Stimulated activated CD8-positive, alpha-beta memory T cell treated with anti-CD3 and anti-CD28 coated beads, Interleukin-15, amount 100 ng/mL, for 48 hours (primary cell): ENCODE measurements around the gene GOLPH3.
"Not testable (repeated sequence)": the region's sequence is repeated elsewhere in the genome, so short reads cannot be mapped to it uniquely, and the experiment has no call there.

Experiments used
- DNase-seq, 2 donors: peaks; one replicate each; pipeline ENCODE4 v3.0.0-alpha.2; 2020; ENCODE audit warnings: low read depth in 2 of 2

Gene GOLPH3

DNA sequence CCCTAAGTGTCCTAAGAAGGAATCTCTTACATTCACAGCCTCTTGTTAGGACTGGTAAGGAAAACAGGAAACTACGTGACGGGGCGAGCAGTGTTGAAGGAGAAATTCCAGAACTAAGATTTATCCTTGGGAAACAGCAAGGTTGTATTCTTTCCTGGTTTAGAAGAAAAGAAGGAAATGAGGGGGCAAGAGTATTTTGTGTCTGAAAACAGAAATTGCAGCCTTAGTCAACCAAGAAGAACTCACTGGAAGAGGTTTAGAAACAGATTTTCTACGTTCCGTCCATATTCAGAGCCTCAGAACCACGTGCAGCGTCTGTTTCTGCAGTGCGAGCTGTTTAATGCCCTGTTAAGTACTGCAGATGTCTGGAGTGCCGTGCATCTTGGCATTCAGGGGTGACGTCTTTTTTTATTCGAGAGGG, 75.2 kb downstream of the GOLPH3 start:
- DNase-seq = no peak

DNA sequence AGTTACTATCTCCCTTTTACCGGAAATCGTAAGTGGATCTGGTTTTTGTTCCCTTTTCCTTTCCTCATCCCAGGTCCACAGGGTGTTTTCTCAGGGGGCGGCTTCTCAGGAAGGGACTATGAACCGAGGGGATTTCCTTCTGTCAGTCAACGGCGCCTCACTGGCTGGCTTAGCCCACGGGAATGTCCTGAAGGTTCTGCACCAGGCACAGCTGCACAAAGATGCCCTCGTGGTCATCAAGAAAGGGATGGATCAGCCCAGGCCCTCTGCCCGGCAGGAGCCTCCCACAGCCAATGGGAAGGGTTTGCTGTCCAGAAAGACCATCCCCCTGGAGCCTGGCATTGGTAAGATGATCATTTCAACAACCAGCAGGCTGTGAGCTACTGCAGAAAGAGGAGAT, 75.8 kb downstream of the GOLPH3 start:
- no peak for DNase-seq

DNA sequence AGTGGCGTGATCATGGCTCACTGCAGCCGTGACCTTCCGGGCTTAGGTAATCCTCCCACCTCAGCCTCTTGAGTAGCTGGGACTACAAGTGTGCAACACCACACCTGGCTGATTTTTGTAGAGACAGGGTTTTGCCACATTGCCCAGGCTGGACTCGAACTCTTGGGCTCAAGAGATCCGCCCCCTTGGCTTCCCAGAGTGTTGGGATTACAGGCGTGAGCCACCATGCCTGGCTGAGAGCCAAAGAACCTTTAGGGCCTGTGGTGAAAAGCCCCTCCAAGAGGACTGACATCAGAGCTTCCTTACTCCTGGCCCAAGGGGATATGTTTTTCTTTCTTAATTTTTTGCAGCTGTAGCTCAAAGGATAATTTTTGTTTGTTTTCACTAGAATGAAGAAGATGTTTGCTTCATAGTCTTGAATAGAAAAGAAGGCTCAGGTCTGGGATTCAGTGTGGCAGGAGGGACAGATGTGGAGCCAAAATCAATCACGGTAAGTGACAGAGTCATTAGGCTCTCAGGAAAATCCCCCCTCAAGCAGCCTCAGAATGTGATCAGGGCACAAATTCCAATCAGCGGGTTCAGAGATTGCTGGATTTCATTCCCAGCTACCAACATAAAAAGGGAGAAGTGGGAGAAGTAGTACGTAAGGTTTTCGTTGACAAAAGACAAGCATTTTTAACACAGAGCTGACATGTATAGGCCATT, 77.1 kb downstream of the GOLPH3 start:
- DNase-seq = no peak

DNA sequence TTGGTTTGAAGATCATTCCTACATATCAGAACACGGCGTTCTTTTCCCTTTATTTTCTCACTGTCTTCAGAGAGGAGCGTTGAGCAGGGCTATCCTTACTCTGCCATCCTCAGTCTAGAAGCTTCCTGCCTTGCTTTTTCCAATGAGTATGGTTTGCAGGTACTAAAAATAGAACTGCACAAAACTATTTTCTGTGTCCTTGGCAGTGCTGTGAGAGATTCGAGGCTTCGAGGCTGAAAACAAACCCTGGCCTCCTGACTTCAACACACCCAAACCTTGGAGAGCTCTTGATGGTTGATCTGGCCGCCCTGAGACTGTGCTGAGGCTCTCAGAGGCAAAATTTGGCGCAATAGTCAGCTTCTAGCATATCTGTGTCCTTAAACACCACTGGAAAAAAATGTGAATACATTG, 78.9 kb downstream of the GOLPH3 start:
- no peak for DNase-seq

DNA sequence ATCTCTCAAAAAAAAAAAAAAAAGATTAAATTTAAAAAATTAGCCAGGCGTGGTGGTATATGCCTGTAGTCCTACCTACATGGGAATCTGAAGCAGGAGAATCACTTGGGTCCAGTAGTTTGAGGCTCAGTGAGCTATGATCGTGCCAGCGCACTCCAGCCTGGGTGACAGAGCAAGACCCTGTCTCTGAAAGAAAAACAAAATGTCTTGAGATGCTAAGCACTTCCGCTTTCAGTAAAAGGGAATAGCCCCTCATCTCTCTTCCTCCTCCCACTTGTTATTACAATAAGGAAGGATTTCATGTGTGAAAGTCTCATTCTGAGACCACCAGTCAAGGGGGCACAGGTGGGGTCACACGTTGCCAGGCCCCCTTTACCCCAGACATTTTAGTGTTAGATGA, 79.4 kb downstream of the GOLPH3 start:
- DNase-seq = no peak

DNA sequence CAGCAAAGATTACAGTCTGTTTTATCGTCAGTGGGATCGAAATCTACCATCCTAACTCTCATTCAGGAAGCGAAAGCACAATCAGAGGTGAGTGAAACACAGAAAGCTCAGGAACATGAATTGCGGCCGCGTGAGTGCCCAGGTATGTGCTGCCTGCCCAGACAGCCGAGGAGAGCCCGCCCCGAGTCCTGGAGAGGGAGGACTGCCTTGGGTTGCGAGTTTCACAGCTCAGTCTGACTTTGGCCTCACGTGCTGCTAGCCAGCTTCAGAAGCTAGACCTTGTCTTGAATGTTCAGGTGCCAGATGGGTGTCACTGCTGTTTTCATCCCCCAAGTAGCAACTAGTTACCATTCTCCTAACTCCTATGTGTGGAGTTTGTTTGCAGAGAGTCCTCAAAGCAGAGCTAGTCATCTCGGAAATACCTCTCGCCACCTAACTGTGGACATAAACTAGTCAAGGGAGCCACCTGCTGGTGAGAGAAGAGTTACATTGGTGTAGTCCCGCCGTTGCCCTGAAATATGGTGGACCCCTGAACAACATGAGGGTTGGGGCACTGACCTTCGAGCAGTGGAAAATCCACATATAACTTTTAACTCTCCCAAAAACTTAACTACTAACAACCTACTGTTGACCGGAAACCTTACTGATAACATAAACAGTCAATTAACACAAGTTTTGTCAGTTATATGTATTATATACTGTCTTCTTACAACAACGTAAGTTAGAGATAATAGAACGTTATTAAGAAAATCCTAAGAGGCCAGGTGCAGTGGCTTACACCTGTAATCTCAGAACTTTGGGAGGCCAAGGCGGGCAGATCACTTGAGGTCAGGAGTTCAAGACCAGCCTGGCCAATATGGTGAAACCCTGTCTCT, 80.9 kb downstream of the GOLPH3 start:
- DNase-seq = peak; percentile 25 to 50

DNA sequence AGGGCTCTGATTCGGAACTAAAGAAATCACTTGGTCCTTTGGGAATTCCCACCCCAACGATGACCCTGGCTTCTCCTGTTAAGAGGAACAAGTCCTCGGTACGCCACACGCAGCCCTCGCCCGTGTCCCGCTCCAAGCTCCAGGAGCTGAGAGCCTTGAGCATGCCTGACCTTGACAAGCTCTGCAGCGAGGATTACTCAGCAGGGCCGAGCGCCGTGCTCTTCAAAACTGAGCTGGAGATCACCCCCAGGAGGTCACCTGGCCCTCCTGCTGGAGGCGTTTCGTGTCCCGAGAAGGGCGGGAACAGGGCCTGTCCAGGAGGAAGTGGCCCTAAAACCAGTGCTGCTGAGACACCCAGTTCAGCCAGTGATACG, 83.4 kb downstream of the GOLPH3 start:
- DNase-seq = no peak

DNA sequence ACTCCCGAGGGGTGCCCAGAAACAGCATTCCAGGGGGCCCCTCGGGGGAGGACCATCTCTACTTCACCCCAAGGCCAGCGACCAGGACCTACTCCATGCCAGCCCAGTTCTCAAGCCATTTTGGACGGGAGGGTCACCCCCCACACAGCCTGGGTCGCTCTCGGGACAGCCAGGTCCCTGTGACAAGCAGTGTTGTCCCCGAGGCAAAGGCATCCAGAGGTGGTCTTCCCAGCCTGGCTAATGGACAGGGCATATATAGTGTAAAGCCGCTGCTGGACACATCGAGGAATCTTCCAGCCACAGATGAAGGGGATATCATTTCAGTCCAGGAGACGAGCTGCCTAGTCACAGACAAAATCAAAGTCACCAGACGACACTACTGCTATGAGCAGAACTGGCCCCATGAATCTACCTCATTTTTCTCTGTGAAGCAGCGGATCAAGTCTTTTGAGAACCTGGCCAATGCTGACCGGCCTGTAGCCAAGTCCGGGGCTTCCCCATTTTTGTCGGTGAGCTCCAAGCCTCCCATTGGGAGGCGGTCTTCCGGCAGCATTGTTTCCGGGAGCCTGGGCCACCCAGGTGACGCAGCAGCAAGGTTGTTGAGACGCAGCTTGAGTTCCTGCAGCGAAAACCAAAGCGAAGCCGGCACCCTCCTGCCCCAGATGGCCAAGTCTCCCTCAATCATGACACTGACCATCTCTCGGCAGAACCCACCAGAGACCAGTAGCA, 83.9 kb downstream of the GOLPH3 start:
- DNase-seq = no peak

DNA sequence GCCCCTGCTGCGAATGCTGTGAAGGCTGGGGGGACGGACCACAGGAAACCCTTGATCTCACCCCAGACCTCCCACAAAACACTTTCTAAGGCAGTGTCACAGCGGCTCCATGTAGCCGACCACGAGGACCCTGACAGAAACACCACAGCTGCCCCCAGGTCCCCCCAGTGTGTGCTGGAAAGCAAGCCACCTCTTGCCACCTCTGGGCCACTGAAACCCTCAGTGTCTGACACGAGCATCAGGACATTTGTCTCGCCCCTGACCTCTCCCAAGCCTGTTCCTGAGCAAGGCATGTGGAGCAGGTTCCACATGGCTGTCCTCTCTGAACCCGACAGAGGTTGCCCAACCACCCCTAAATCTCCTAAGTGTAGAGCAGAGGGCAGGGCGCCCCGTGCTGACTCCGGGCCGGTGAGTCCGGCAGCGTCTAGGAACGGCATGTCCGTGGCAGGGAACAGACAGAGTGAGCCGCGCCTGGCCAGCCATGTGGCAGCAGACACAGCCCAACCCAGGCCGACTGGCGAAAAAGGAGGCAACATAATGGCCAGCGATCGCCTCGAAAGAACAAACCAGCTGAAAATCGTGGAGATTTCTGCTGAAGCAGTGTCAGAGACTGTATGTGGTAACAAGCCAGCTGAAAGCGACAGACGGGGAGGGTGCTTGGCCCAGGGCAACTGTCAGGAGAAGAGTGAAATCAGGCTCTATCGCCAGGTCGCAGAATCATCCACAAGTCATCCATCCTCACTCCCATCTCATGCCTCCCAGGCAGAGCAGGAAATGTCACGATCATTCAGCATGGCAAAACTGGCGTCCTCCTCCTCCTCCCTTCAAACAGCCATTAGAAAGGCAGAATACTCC, 84.7 kb downstream of the GOLPH3 start:
- no peak for DNase-seq

DNA sequence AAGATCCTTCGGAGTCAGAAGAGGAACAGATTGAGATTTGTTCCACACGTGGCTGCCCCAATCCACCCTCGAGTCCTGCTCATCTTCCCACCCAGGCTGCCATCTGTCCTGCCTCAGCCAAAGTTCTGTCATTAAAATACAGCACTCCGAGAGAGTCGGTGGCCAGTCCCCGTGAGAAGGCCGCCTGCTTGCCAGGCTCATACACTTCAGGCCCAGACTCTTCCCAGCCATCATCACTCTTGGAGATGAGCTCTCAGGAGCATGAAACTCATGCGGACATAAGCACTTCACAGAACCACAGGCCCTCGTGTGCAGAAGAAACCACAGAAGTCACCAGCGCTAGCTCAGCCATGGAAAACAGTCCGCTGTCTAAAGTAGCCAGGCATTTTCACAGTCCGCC, 85.9 kb downstream of the GOLPH3 start:
- no peak for DNase-seq

DNA sequence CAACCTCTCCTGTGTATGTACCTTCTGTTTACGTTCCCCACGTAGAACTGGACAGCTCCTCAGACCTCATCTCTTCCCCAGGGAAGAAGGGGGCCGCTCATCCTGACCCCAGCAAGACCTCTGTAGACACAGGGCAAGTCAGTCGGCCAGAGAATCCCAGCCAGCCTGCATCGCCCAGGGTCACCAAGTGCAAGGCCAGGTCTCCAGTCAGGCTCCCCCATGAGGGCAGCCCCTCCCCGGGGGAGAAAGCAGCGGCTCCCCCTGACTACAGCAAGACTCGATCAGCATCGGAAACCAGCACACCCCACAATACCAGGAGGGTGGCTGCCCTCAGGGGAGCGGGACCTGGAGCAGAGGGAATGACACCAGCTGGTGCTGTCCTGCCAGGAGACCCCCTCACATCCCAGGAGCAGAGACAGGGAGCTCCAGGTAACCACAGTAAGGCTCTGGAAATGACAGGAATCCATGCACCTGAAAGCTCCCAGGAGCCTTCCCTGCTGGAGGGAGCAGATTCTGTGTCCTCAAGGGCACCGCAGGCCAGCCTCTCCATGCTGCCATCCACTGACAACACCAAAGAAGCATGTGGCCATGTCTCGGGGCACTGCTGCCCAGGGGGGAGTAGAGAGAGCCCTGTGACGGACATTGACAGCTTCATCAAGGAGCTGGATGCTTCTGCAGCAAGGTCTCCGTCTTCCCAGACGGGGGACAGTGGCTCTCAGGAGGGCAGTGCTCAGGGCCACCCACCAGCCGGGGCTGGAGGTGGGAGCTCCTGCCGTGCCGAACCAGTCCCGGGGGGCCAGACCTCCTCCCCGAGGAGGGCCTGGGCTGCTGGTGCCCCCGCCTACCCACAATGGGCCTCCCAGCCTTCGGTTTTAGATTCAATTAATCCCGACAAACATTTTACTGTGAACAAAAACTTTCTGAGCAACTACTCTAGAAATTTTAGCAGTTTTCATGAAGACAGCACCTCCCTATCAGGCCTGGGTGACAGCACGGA, 86.7 kb downstream of the GOLPH3 start:
- DNase-seq = no peak

DNA sequence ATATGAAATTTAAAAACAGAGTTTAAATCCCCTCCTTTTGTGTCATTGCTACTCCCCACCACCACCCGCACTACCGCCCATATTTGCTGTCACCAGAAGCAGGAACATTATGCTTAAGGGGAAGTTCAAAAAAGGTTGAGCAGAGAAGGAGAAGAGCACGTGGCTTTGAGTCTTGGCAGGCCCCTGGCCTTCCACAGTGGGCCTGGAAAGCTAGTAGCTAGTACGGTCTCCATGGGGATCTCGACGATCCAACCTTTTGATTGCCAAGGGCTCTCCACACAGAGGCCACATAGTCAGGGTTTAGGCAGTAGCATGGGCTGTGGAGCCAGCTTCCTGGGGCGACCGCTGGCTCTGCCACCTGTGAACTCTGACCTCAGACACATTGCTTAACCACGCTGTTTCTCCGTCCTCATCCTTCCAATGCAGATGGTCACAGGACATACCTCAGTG, 90.1 kb downstream of the GOLPH3 start:
- DNase-seq = no peak

DNA sequence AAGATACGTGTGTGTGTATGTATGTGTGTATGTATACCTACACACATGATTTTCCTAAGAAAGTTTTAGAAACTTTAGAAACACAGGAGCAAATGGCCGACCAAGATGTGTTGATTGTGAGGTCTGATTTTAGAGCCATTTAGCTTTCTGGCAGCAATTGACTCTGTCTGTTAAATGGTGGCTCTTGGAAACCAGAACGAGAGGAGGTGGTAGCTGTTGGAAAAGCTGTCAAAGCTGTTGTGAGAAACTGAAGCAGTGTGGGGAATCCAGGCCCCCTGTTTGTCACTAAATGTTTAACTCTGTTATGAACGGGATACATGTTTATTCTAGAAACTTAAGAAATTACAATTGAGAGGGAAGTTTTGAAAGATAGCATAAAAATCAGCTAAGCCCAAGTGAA, 91.4 kb downstream of the GOLPH3 start:
- DNase-seq = no peak

DNA sequence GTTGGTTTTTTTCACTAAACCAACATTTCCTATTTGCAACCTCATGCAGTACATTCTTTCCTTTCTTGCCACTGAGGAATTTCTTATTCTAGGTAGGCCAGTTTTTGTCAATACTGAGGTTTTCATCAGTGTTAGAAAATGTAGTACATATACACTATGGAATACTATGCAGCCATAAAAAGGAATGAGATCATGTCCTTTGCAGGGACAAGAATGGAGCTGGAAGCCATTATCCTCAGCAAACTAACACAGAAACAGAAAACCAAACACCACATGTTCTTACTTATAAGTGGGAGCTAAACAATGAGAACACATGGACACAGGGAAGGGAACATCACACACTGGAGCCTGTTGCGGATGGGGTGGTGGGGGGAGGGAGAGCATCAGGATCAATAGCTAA, 93.6 kb downstream of the GOLPH3 start:
- not testable (repeated sequence) for DNase-seq

DNA sequence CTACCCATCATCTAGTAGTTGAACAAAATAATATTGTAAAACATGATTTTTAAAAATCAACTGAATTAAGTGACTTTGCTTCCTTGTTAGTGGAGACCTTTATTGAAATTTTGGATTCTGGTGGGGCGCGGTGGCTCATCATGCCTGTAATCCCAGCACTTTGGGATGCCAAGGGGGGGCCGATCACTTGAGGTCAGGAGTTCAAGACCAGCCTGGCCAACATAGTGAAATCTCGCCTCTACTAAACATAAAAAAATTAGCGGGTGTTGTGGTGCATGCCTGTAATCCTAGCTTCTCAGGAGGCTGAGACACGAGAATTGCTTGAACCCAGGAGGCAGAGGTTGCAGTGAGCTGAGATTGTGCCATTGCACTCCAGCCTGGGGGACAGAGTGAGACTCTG, 95.3 kb downstream of the GOLPH3 start:
- DNase-seq = not testable (repeated sequence)

DNA sequence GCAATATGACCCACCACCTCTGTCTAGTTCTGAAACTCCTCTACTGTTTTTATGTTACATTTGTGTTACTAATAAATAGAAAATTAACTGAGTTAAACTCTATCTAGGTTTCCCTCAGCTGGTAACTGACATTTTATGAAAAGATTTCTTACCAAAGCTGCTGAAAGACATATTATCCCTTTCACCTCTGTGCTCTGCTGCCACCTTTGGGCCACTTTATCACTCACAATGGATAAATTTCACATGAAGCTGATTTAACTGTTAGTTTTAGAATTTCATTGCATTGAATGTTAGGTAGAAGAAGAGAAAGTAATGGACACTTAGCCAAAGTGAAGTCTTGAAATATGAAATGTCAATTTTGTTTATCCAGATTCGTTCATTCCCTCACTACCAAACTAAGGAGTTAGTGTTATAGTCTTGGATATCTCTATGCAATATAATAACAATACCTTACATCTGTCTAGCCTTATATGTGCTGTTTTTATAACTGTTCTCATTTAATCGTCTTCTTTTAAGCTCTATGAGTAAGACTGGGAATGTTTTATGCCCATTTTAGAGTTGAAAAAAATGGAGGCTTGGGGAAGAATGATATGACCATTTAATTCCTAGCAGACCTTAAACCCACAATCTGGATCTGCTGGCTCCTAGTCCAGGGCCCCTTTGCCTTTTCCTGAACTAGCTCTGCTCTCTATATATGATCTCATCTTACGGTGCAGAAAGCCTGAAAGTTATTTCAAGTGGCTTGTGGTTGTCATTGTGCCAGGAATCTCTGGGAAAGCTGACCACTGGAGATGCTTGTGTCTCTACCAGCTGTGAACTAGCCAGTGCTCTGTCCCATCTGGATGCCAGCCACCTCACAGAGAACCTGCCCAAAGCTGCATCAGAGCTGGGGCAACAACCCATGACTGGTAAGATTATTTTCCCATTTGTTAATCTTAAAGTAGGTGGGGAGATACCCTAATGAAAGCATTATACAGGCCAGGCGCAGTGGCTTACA, 97.1 kb downstream of the GOLPH3 start:
- DNase-seq = no peak
